Spleen (tissue), 7 donors: ENCODE data around the gene EXOSC2.

Experiments used
- CTCF ChIP-seq, 11 experiments: fragments of 200-600 bp in 7 of 11; fragments of 450-650 bp in 4 of 11; sonication (generic) in 4 of 11; IDR thresholded peaks in 8 of 11; conservative IDR thresholded peaks in 3 of 11; 1 replicate in 7 of 11; 2 replicates in 4 of 11; pipeline versions ENCODE4 v1.4.0 to v1.8.0; 2016 to 2021; ENCODE audit warnings: antibody characterized with exemption in 11 of 11, inconsistent platforms in 4 of 11, mild to moderate bottlenecking in 1 of 11
- POLR2A ChIP-seq, 3 donors: fragments of 450-650 bp; IDR thresholded peaks; one replicate each; pipeline ENCODE4 v1.5.1; 2017; ENCODE audit warnings: antibody characterized with exemption in 3 of 3, mild to moderate bottlenecking in 1 of 3
- POLR2AphosphoS5 ChIP-seq, 3 donors: sonication (generic); formaldehyde crosslinking; IDR thresholded peaks; one replicate each; pipeline ENCODE4 v1.5.1; 2017; ENCODE audit warnings: antibody characterized with exemption in 3 of 3
- donor health status: DM: no; HTN: no; CAD: no; lungs with moderate emphysema.
- donor health status: DM: no; HTN: no; CAD: no.
- donor health status: DM: no; HTN: no; CAD: no.

GRCh38 chr9:130720762-130721161 is 27.2 kb downstream of the EXOSC2 start:
- TF ChIP-seq POLR2A (IDR thresholded peaks at IDR 0.05), result no peak
- TF ChIP-seq POLR2AphosphoS5 (IDR thresholded peaks at IDR 0.05), result no peak
- TF ChIP-seq CTCF (IDR thresholded peaks at IDR 0.05 in 8 of 11, conservative IDR thresholded peaks at IDR 0.05 in 3 of 11), result no peak
